SK-N-SH (cell line): ENCODE data around the gene AACS. TPM values are rescaled to one million over a fixed set of nuclear protein-coding genes. Genes with fewer than 3 reads are reported as not detected.

ENCODE experiments used
- CTCF ChIA-PET: fragments of 300-600, 350-600 bp; formaldehyde crosslinking; extraction: SDS; loops from one replicate; lab custom pipeline; 2021; lab: Yijun Ruan, JAX
- POLR2A ChIA-PET: fragments of 350-600 bp; sonication (Branson Sonifier 250); formaldehyde crosslinking; extraction: SDS; loops from one replicate; lab custom pipeline; 2020; ENCODE audit warnings: antibody characterized with exemption, inconsistent platforms; lab: Yijun Ruan, JAX
- DNase-seq: peaks from one replicate; pipeline ENCODE4 v3.0.0; 2012
- H2AFZ ChIP-seq: fragments of 200-600 bp; sonication (generic); 2 replicates; pipeline ENCODE4 v1.8.1; 2016; ENCODE audit warnings: antibody characterized with exemption, mild to moderate bottlenecking, low read depth
- H3F3A ChIP-seq: fragments of 200-600 bp; sonication (generic); replicated peaks from 2 replicates; pipeline ENCODE3; 2016; ENCODE audit warnings: antibody characterized with exemption, mild to moderate bottlenecking; ENCODE audit not compliant: insufficient read depth
- H3K27ac ChIP-seq, 2 experiments: fragments of 200-500 bp in 1 of 2; fragments of 200-600 bp in 1 of 2; sonication (Bioruptor generic) in 1 of 2; sonication (generic), shearing (Covaris generic) in 1 of 2; 2 replicates each; pipeline versions ENCODE4 v1.5.1 to v1.6.1; 2014 to 2016; ENCODE audit warnings: low read depth in 2 of 2, inconsistent platforms in 1 of 2, low read length in 1 of 2, mild to moderate bottlenecking in 1 of 2, mixed read lengths in 1 of 2
- H3K27me3 ChIP-seq: fragments of 200-600 bp; sonication (generic), shearing (Covaris generic); 2 replicates; pipeline ENCODE4 v1.6.1; 2016; ENCODE audit warnings: mixed run types; ENCODE audit not compliant: insufficient read depth
- H3K36me3 ChIP-seq, 2 experiments: fragments of 200-500 bp in 1 of 2; fragments of 200-600 bp in 1 of 2; sonication (Bioruptor generic) in 1 of 2; sonication (generic) in 1 of 2; replicated peaks in 1 of 2; 2 replicates each; pipeline versions ENCODE3 to v1.5.1; 2014 to 2016; ENCODE audit warnings: low read length in 1 of 2, mild to moderate bottlenecking in 1 of 2; ENCODE audit not compliant: insufficient read depth in 2 of 2, control insufficient read depth in 1 of 2
- H3K4me1 ChIP-seq, 2 experiments: fragments of 200-500 bp in 1 of 2; fragments of 200-600 bp in 1 of 2; sonication (Bioruptor generic) in 1 of 2; sonication (generic), shearing (Covaris generic) in 1 of 2; 2 replicates each; pipeline versions ENCODE4 v1.5.1 to v1.6.1; 2014 to 2016; ENCODE audit warnings: low read depth in 1 of 2, low read length in 1 of 2, mixed run types in 1 of 2; ENCODE audit not compliant: insufficient read depth in 2 of 2, control insufficient read depth in 1 of 2
- H3K4me2 ChIP-seq: fragments of 200-600 bp; sonication (generic), shearing (Covaris generic); 2 replicates; pipeline ENCODE4 v1.6.1; 2017; ENCODE audit warnings: mixed run types
- H3K4me3 ChIP-seq, 2 experiments: fragments of 200-500 bp in 1 of 2; fragments of 200-600 bp in 1 of 2; sonication (Bioruptor generic) in 1 of 2; sonication (generic), shearing (Covaris generic) in 1 of 2; 2 replicates each; pipeline versions ENCODE4 v1.5.1 to v1.8.1; 2014 to 2016; ENCODE audit warnings: low read depth in 2 of 2, inconsistent platforms in 1 of 2, low read length in 1 of 2, mild to moderate bottlenecking in 1 of 2, mixed read lengths in 1 of 2, moderate library complexity in 1 of 2
- H3K79me2 ChIP-seq: fragments of 200-600 bp; sonication (generic); 2 replicates; pipeline ENCODE4 v1.8.1; 2017; ENCODE audit warnings: mild to moderate bottlenecking; ENCODE audit not compliant: insufficient read depth
- H3K9ac ChIP-seq: fragments of 200-600 bp; sonication (generic); 2 replicates; pipeline ENCODE4 v1.6.1; 2017; ENCODE audit warnings: mixed run types
- H3K9me2 ChIP-seq: fragments of 200-600 bp; sonication (generic); 2 replicates; pipeline ENCODE4 v1.6.1; 2017; ENCODE audit warnings: mixed run types
- H3K9me3 ChIP-seq: fragments of 200-600 bp; sonication (generic); 2 replicates; pipeline ENCODE4 v1.6.1; 2017; ENCODE audit warnings: mixed run types, mild to moderate bottlenecking, moderate library complexity
- H4K20me1 ChIP-seq: fragments of 200-600 bp; sonication (generic); 2 replicates; pipeline ENCODE4 v1.6.1; 2017; ENCODE audit warnings: mild to moderate bottlenecking, mixed run types; ENCODE audit not compliant: insufficient read depth
- ELF1 ChIP-seq: IDR thresholded peaks from 2 replicates; pipeline ENCODE4 v1.4.0; 2012
- FOSL2 ChIP-seq: IDR thresholded peaks from 2 replicates; pipeline ENCODE4 v1.4.0; 2012; ENCODE audit warnings: low read depth, mild to moderate bottlenecking, moderate library complexity, borderline replicate concordance
- JUND ChIP-seq: IDR thresholded peaks from 2 replicates; pipeline ENCODE4 v1.4.0; 2012
- NFIC ChIP-seq: IDR thresholded peaks from 2 replicates; pipeline ENCODE4 v1.4.0; 2012; ENCODE audit warnings: borderline replicate concordance
- POLR2AphosphoS5 ChIP-seq: IDR thresholded peaks from 2 replicates; pipeline ENCODE4 v1.6.1; 2012; ENCODE audit warnings: low read depth, low read length
- RFX5 ChIP-seq: IDR thresholded peaks from 2 replicates; pipeline ENCODE4 v1.6.1; 2012; ENCODE audit warnings: mild to moderate bottlenecking, improper control_type of control experiment, low read length
- RXRA ChIP-seq: IDR thresholded peaks from 2 replicates; pipeline ENCODE4 v1.4.0; 2012; ENCODE audit warnings: low read depth, mild to moderate bottlenecking, borderline replicate concordance
- TEAD4 ChIP-seq: IDR thresholded peaks from 2 replicates; pipeline ENCODE4 v1.4.0; 2012; ENCODE audit warnings: mild to moderate bottlenecking, borderline replicate concordance; ENCODE audit not compliant: insufficient read depth
- USF2 ChIP-seq: fragments of 150-350 bp; IDR thresholded peaks from 2 replicates; pipeline ENCODE4 v1.6.1; 2017; ENCODE audit warnings: antibody characterized with exemption, low read length, low read depth, borderline replicate concordance
- WGBS: methylation state at CpG from one replicate; pipeline ENCODE4 v1.1.6; 2017; ENCODE audit warnings: low lambda C conversion rate; 5-methylcytosine and 5-hydroxymethylcytosine counted together
- polyA plus RNA-seq, 3 experiments: library from polyadenylated mRNA; depleted of rRNA; stranded (reverse); fragments of >200 nt; gene quantifications; 2 replicates each; pipeline ENCODE4 v1.2.3, GENCODE V29; 2012
- TF ChIP-seq, protein P1 (sequence below): IDR thresholded peaks from 2 replicates; pipeline ENCODE4; 2012
- TF ChIP-seq, protein P2 (sequence below): IDR thresholded peaks from 2 replicates; pipeline ENCODE4 v1.4.0; 2012; ENCODE audit warnings: low read depth, borderline replicate concordance
- TF ChIP-seq, protein P3 (sequence below): IDR thresholded peaks from 2 replicates; pipeline ENCODE4 v1.4.0; 2012; ENCODE audit warnings: low read depth

AACS gene
- polyA plus RNA-seq, 1 of the 3 experiments (the other 2 are of a cell fraction): 17.3 TPM

GRCh38 chr12:125056306-125056705 lies 8.9 kb upstream of the AACS start:
- Histone ChIP-seq H3K9me2 (no peaks in the 10 kb centered on the region), H3K4me2 (no peak overlapping the region), H3K9ac (no peak overlapping the region), H3F3A (no peaks in the 10 kb centered on the region), H2AFZ (no peak overlapping the region), H4K20me1 (no peaks in the 10 kb centered on the region), H3K36me3 (no peaks in the 10 kb centered on the region), H3K4me1 (no peaks in the 10 kb centered on the region; a peak in 1 of 4 replicates), H3K27me3 (no peaks in the 10 kb centered on the region), H3K4me3 (no peak overlapping the region), H3K79me2 (no peaks in the 10 kb centered on the region), H3K27ac (no peak overlapping the region), H3K9me3 (no peaks in the 10 kb centered on the region)
- DNase-seq: no peak
- ChIA-PET POLR2A (no interaction called here), CTCF (no interaction called here)
- TF ChIP-seq USF2: no peak
- TF ChIP-seq, protein P1, sequence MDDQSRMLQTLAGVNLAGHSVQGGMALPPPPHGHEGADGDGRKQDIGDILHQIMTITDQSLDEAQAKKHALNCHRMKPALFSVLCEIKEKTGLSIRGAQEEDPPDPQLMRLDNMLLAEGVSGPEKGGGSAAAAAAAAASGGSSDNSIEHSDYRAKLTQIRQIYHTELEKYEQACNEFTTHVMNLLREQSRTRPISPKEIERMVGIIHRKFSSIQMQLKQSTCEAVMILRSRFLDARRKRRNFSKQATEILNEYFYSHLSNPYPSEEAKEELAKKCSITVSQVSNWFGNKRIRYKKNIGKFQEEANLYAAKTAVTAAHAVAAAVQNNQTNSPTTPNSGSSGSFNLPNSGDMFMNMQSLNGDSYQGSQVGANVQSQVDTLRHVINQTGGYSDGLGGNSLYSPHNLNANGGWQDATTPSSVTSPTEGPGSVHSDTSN: no peak
- TF ChIP-seq JUND: no peak
- no peak for TF ChIP-seq RFX5
- no peak for TF ChIP-seq FOSL2
- TF ChIP-seq ELF1: no peak
- TF ChIP-seq, protein P2, sequence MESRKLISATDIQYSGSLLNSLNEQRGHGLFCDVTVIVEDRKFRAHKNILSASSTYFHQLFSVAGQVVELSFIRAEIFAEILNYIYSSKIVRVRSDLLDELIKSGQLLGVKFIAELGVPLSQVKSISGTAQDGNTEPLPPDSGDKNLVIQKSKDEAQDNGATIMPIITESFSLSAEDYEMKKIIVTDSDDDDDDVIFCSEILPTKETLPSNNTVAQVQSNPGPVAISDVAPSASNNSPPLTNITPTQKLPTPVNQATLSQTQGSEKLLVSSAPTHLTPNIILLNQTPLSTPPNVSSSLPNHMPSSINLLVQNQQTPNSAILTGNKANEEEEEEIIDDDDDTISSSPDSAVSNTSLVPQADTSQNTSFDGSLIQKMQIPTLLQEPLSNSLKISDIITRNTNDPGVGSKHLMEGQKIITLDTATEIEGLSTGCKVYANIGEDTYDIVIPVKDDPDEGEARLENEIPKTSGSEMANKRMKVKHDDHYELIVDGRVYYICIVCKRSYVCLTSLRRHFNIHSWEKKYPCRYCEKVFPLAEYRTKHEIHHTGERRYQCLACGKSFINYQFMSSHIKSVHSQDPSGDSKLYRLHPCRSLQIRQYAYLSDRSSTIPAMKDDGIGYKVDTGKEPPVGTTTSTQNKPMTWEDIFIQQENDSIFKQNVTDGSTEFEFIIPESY: no peak
- TF ChIP-seq NFIC: no peak
- TF ChIP-seq, protein P3, sequence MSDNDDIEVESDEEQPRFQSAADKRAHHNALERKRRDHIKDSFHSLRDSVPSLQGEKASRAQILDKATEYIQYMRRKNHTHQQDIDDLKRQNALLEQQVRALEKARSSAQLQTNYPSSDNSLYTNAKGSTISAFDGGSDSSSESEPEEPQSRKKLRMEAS: no peak
- no peak for TF ChIP-seq POLR2AphosphoS5
- TF ChIP-seq RXRA: no peak
- 73% methylated on average over 10 of the region's 14 CpGs for WGBS

GRCh38 chr12:125057708-125058107 lies 7.5 kb upstream of the AACS start:
- POLR2A ChIA-PET: no interaction called here
- H3F3A ChIP-seq: no peaks in the 10 kb centered on the region
- H3K79me2 ChIP-seq: no peaks in the 10 kb centered on the region
- CTCF ChIA-PET: interaction anchor here (0.6 kb wide), 1 partner anchor 96 kb away, joined by 3 read pairs; no protein-coding TSS in a partner anchor
- H3K9me2 ChIP-seq: no peaks in the 10 kb centered on the region
- H3K9me3 ChIP-seq: no peaks in the 10 kb centered on the region
- WGBS: 70% methylated on average over 5 of the region's 5 CpGs
- H3K9ac ChIP-seq: no peak overlapping the region
- no peaks in the 10 kb centered on the region; a peak in 1 of 4 replicates for H3K4me1 ChIP-seq
- H2AFZ ChIP-seq: no peak overlapping the region
- no peaks in the 10 kb centered on the region for H3K27me3 ChIP-seq
- TF ChIP-seq JUND (no peak), TEAD4 (no peak), RFX5 (no peak)
- no peak overlapping the region for H3K4me3 ChIP-seq
- no peak for DNase-seq
- H3K27ac ChIP-seq: no peak overlapping the region
- no peaks in the 10 kb centered on the region for H3K36me3 ChIP-seq
- no peak overlapping the region for H3K4me2 ChIP-seq
- no peaks in the 10 kb centered on the region for H4K20me1 ChIP-seq
